ENCODE data around the gene CCDC9.
"Not testable (repeated sequence)": the region's sequence is repeated elsewhere in the genome, so short reads cannot be mapped to it uniquely, and the experiment has no call there.

DNA sequence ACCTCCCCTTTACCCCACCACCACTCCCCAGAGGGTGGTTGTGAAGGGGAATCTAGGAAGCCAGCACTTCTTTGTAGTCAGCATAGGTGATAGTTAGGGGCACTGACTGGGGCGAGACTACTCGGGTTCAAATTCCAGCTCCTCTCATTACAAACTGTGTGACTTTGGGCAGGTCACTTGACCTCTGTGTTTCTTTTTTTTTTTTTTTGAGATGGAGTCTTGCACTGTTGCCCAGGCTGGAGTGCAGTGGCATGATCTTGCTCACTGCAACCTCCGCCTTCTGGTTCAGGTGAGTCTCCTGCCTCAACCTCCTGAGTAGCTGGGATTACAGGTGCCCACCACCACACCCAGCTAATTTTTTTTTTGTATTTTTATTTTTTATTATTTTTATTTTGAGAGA lies 20.2 kb downstream of the CCDC9 start:
- not testable (repeated sequence) for TF ChIP-seq POLR2A (IDR thresholded peaks at IDR 0.05)
- TF ChIP-seq, protein P1, sequence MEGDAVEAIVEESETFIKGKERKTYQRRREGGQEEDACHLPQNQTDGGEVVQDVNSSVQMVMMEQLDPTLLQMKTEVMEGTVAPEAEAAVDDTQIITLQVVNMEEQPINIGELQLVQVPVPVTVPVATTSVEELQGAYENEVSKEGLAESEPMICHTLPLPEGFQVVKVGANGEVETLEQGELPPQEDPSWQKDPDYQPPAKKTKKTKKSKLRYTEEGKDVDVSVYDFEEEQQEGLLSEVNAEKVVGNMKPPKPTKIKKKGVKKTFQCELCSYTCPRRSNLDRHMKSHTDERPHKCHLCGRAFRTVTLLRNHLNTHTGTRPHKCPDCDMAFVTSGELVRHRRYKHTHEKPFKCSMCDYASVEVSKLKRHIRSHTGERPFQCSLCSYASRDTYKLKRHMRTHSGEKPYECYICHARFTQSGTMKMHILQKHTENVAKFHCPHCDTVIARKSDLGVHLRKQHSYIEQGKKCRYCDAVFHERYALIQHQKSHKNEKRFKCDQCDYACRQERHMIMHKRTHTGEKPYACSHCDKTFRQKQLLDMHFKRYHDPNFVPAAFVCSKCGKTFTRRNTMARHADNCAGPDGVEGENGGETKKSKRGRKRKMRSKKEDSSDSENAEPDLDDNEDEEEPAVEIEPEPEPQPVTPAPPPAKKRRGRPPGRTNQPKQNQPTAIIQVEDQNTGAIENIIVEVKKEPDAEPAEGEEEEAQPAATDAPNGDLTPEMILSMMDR (IDR thresholded peaks at IDR 0.05 in 4 of 5, conservative IDR thresholded peaks at IDR 0.05 in 1 of 5), result not testable (repeated sequence)
